ENCODE measurements around the gene PGGHG.
"Not testable (repeated sequence)": the region's sequence is repeated elsewhere in the genome, so short reads cannot be mapped to it uniquely, and the experiment has no call there.

The PGGHG gene

GRCh38 chr11:313787-314553 is 25.0 kb downstream of the PGGHG start, which contains the start of gene IFITM1:
TSS of gene IFITM1 (plus strand) at chr11:314040. CDS start at chr11:314171, 131 bp downstream.
- Histone ChIP-seq H3K79me2 (ENCODE audit: insufficient read depth, low read length) (no peaks in the 10 kb centered on the region), H3K36me3 (ENCODE audit: insufficient read depth, low read length) (no peaks in the 10 kb centered on the region), H3K27me3 (ENCODE audit: insufficient read depth, low read length) (peaks cover 10% of the 10 kb centered on the region), H3K4me1 (ENCODE audit: insufficient read depth, low read length, severe bottlenecking) (peaks cover 8% of the 10 kb centered on the region), H3K4me3 (ENCODE audit: low read depth, low read length, poor library complexity, severe bottlenecking) (no peak within 1 kb of the TSS), H3F3A (ENCODE audit: insufficient read depth, low read length) (no peaks in the 10 kb centered on the region), H3K9me2 (ENCODE audit: low read depth, low read length) (no peaks in the 10 kb centered on the region), H3K27ac (ENCODE audit: low read depth, low read length, poor library complexity, severe bottlenecking) (no peak within 1 kb of the TSS), H4K20me1 (ENCODE audit: insufficient read depth, low read length) (no peaks in the 10 kb centered on the region), H3K4me2 (ENCODE audit: low read length) (peak within 1 kb of the TSS; percentile 30; the same call in 1 of the 2 replicates), H2AFZ (ENCODE audit: low read length) (no peak within 1 kb of the TSS), H3K9me3 (ENCODE audit: low read length) (no peaks in the 10 kb centered on the region), H3K9ac (ENCODE audit: low read length) (no peak within 1 kb of the TSS)
- TF ChIP-seq EZH2 (IDR thresholded peaks at IDR 0.05; ENCODE audit: borderline replicate concordance, low read length) (no peak), CTCF (IDR thresholded peaks at IDR 0.05; ENCODE audit: low read length) (no peak)

GRCh38 chr11:314554-314875 is 25.6 kb downstream of the PGGHG start:
- peaks cover 10% of the 10 kb centered on the region for H3K27me3 ChIP-seq (ENCODE audit: insufficient read depth, low read length)
- H4K20me1 ChIP-seq (ENCODE audit: insufficient read depth, low read length); H3K4me1 ChIP-seq (ENCODE audit: insufficient read depth, low read length, severe bottlenecking); H3K4me3 ChIP-seq (ENCODE audit: low read depth, low read length, poor library complexity, severe bottlenecking); H3K4me2 ChIP-seq (ENCODE audit: low read length); H3K9ac ChIP-seq (ENCODE audit: low read length); H3K9me2 ChIP-seq (ENCODE audit: low read depth, low read length); H3F3A ChIP-seq (ENCODE audit: insufficient read depth, low read length); H3K9me3 ChIP-seq (ENCODE audit: low read length); H3K36me3 ChIP-seq (ENCODE audit: insufficient read depth, low read length); H2AFZ ChIP-seq (ENCODE audit: low read length); H3K27ac ChIP-seq (ENCODE audit: low read depth, low read length, poor library complexity, severe bottlenecking); H3K79me2 ChIP-seq (ENCODE audit: insufficient read depth, low read length): not testable (repeated sequence)

- no peaks in the 10 kb centered on the region for H3K79me2 ChIP-seq (ENCODE audit: insufficient read depth, low read length)
- H3K4me1 ChIP-seq (ENCODE audit: insufficient read depth, low read length, severe bottlenecking): peaks cover 8% of the 10 kb centered on the region
- no peaks in the 10 kb centered on the region for H3K36me3 ChIP-seq (ENCODE audit: insufficient read depth, low read length)
- no peak overlapping the region for H3K4me3 ChIP-seq (ENCODE audit: low read depth, low read length, poor library complexity, severe bottlenecking)
- H2AFZ ChIP-seq (ENCODE audit: low read length): no peak overlapping the region
- no peaks in the 10 kb centered on the region for H4K20me1 ChIP-seq (ENCODE audit: insufficient read depth, low read length)
- no peak overlapping the region for H3K27ac ChIP-seq (ENCODE audit: low read depth, low read length, poor library complexity, severe bottlenecking)
- no peak for TF ChIP-seq EZH2 (IDR thresholded peaks at IDR 0.05; ENCODE audit: borderline replicate concordance, low read length)
- TF ChIP-seq CTCF (IDR thresholded peaks at IDR 0.05; ENCODE audit: low read length): no peak
- no peak overlapping the region for H3K9ac ChIP-seq (ENCODE audit: low read length)
- H3K9me3 ChIP-seq (ENCODE audit: low read length): no peaks in the 10 kb centered on the region
- peaks cover 10% of the 10 kb centered on the region for H3K27me3 ChIP-seq (ENCODE audit: insufficient read depth, low read length)
- H3K4me2 ChIP-seq (ENCODE audit: low read length): no peak overlapping the region
- no peaks in the 10 kb centered on the region for H3F3A ChIP-seq (ENCODE audit: insufficient read depth, low read length)
- no peaks in the 10 kb centered on the region for H3K9me2 ChIP-seq (ENCODE audit: low read depth, low read length)
Measured at GRCh38 chr11:315051-315481, 26.1 kb downstream of the PGGHG start.

GRCh38 chr11:315516-315994 is 26.6 kb downstream of the PGGHG start:
- Histone ChIP-seq H3K9me3 (ENCODE audit: low read length) (no peaks in the 10 kb centered on the region), H4K20me1 (ENCODE audit: insufficient read depth, low read length) (no peaks in the 10 kb centered on the region), H3K9me2 (ENCODE audit: low read depth, low read length) (no peaks in the 10 kb centered on the region), H3K27ac (ENCODE audit: low read depth, low read length, poor library complexity, severe bottlenecking) (no peak overlapping the region), H3F3A (ENCODE audit: insufficient read depth, low read length) (no peaks in the 10 kb centered on the region), H3K79me2 (ENCODE audit: insufficient read depth, low read length) (no peaks in the 10 kb centered on the region), H2AFZ (ENCODE audit: low read length) (no peak overlapping the region), H3K4me2 (ENCODE audit: low read length) (no peak overlapping the region), H3K36me3 (ENCODE audit: insufficient read depth, low read length) (no peaks in the 10 kb centered on the region), H3K4me3 (ENCODE audit: low read depth, low read length, poor library complexity, severe bottlenecking) (no peak overlapping the region), H3K4me1 (ENCODE audit: insufficient read depth, low read length, severe bottlenecking) (peaks cover 8% of the 10 kb centered on the region), H3K9ac (ENCODE audit: low read length) (no peak overlapping the region), H3K27me3 (ENCODE audit: insufficient read depth, low read length) (peaks cover 10% of the 10 kb centered on the region)
- no peak for TF ChIP-seq EZH2 (IDR thresholded peaks at IDR 0.05; ENCODE audit: borderline replicate concordance, low read length)
- no peak for TF ChIP-seq CTCF (IDR thresholded peaks at IDR 0.05; ENCODE audit: low read length)
